GM12878 (cell line): ENCODE data around the gene RUFY2. TPM values are rescaled to one million over a fixed set of nuclear protein-coding genes. Genes with fewer than 3 reads are reported as not detected.

Experiments used
- BCLAF1 ChIP-seq: fragments of 450-650 bp; IDR thresholded peaks from 2 replicates; pipeline ENCODE4 v1.6.1; 2017; ENCODE audit warnings: antibody characterized with exemption, mild to moderate bottlenecking, moderate library complexity
- CBX3 ChIP-seq: fragments of 200-600 bp; sonication (generic); IDR thresholded peaks from 2 replicates; pipeline ENCODE4 v1.6.1; 2016; ENCODE audit warnings: low read depth, borderline replicate concordance
- GABPA ChIP-seq: IDR thresholded peaks from 2 replicates; pipeline ENCODE4 v1.6.1; 2014; ENCODE audit warnings: antibody characterized with exemption, low read depth, mild to moderate bottlenecking, inconsistent platforms
- MXI1 ChIP-seq: fragments of 150-350 bp; IDR thresholded peaks from 2 replicates; pipeline ENCODE4 v1.6.1; 2011; ENCODE audit warnings: low read depth, mild to moderate bottlenecking, inconsistent platforms, low read length, improper control_type of control experiment
- NR2C2 ChIP-seq: IDR thresholded peaks from 2 replicates; pipeline ENCODE4 v1.6.1; 2011; ENCODE audit warnings: borderline replicate concordance, low read depth; ENCODE audit not compliant: control insufficient read depth, insufficient read length
- RAD51 ChIP-seq: fragments of 450-650 bp; IDR thresholded peaks from 2 replicates; pipeline ENCODE4 v1.6.1; 2016; ENCODE audit warnings: moderate library complexity, mild to moderate bottlenecking, inconsistent platforms
- SPI1 ChIP-seq: IDR thresholded peaks from 2 replicates; pipeline ENCODE4 v1.6.1; 2011; ENCODE audit warnings: low read depth, mild to moderate bottlenecking, low read length, moderate library complexity, borderline replicate concordance; ENCODE audit not compliant: insufficient read depth
- YBX1 ChIP-seq: fragments of 450-650 bp; IDR thresholded peaks from 2 replicates; pipeline ENCODE4 v1.6.1; 2016; ENCODE audit warnings: antibody characterized with exemption
- ZBTB40 ChIP-seq: fragments of 450-650 bp; IDR thresholded peaks from 2 replicates; pipeline ENCODE4 v1.6.1; 2016; ENCODE audit warnings: mild to moderate bottlenecking, moderate library complexity, borderline replicate concordance
- polyA plus RNA-seq, 11 experiments: library from polyadenylated mRNA; depleted of rRNA in 4 of 11; unstranded in 6 of 11; stranded (reverse) in 5 of 11; fragments of >200 nt; fragmentation: Nextera tagmentation in 4 of 11; fragmentation: Illumina TruSeq in 1 of 11; extraction: Ambion mirVana in 4 of 11; extraction: Trizol in 1 of 11; gene quantifications; 1 replicate in 1 of 11; 2 replicates in 10 of 11; pipeline versions ENCODE4 v1.2.1 to v1.2.3, GENCODE V29; 2011 to 2016; ENCODE audit warnings: inconsistent platforms in 2 of 11, missing spikeins in 2 of 11, low read depth in 1 of 11
- total RNA-seq, 4 experiments: library from RNA; depleted of rRNA in 3 of 4; stranded (reverse); fragments of >200 nt in 3 of 4; fragmentation: Illumina TruSeq in 1 of 4; extraction: Trizol in 1 of 4; gene quantifications; 2 replicates each; pipeline versions ENCODE4 v1.2.1 to v1.2.3, GENCODE V29; 2013 to 2021
- TF ChIP-seq, protein P1 (sequence below): fragments of 450-650 bp; IDR thresholded peaks from 2 replicates; pipeline ENCODE4 v1.6.1; 2017; ENCODE audit warnings: mild to moderate bottlenecking, low read depth, inconsistent platforms; ENCODE audit not compliant: poor library complexity, severe bottlenecking

The RUFY2 gene
- total and polyA plus RNA-seq, 10 of the 15 experiments (the other 5 are each of a cell fraction or from before 2014, with no cell fraction given): 1.7 to 8.4 (median 5.8) TPM

GRCh38 chr10:68367121-68367520 lies 40.0 kb downstream of the RUFY2 start (continued):
- TF ChIP-seq, protein P1, sequence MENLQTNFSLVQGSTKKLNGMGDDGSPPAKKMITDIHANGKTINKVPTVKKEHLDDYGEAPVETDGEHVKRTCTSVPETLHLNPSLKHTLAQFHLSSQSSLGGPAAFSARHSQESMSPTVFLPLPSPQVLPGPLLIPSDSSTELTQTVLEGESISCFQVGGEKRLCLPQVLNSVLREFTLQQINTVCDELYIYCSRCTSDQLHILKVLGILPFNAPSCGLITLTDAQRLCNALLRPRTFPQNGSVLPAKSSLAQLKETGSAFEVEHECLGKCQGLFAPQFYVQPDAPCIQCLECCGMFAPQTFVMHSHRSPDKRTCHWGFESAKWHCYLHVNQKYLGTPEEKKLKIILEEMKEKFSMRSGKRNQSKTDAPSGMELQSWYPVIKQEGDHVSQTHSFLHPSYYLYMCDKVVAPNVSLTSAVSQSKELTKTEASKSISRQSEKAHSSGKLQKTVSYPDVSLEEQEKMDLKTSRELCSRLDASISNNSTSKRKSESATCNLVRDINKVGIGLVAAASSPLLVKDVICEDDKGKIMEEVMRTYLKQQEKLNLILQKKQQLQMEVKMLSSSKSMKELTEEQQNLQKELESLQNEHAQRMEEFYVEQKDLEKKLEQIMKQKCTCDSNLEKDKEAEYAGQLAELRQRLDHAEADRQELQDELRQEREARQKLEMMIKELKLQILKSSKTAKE: no peak
- TF ChIP-seq CBX3: no peak
- TF ChIP-seq RAD51: no peak
- TF ChIP-seq NR2C2: no peak
- no peak for TF ChIP-seq GABPA
- no peak for TF ChIP-seq YBX1
- no peak for TF ChIP-seq MXI1
- TF ChIP-seq BCLAF1: no peak
- no peak for TF ChIP-seq SPI1
- TF ChIP-seq ZBTB40: no peak
